OCI-LY3 (cell line): ENCODE results near the gene GPR31.
"Not testable (repeated sequence)": the region's sequence is repeated elsewhere in the genome, so short reads cannot be mapped to it uniquely, and the experiment has no call there.

Experiments
- H2AFZ ChIP-seq: fragments of 200-600, 300-600 bp; shearing (Covaris generic); 2 replicates; pipeline ENCODE4 v1.6.0; 2014; ENCODE audit warnings: antibody characterized with exemption, low read depth, low read length
- H3K27ac ChIP-seq: fragments of 200-600, 300-600 bp; sonication (generic); 2 replicates; pipeline ENCODE4 v1.5.1; 2014; ENCODE audit warnings: mild to moderate bottlenecking, low read length, moderate library complexity, mixed read lengths
- H3K27me3 ChIP-seq: fragments of 200-600, 300-600 bp; sonication (generic); 2 replicates; pipeline ENCODE4 v1.6.1; 2014; ENCODE audit warnings: low read depth, low read length, mixed read lengths
- H3K36me3 ChIP-seq: fragments of 200-600, 300-600 bp; sonication (generic); replicated peaks from 2 replicates; pipeline ENCODE3; 2014; ENCODE audit warnings: low read depth, low read length, mixed read lengths
- H3K4me1 ChIP-seq: fragments of 300-600, 200-600 bp; sonication (generic); 2 replicates; pipeline ENCODE4 v1.6.1; 2014; ENCODE audit warnings: low read length, mixed read lengths
- H3K4me2 ChIP-seq: fragments of 200-600, 300-600 bp; sonication (generic); 2 replicates; pipeline ENCODE4 v1.6.1; 2014; ENCODE audit warnings: low read length, mixed read lengths
- H3K4me3 ChIP-seq: fragments of 300-600, 200-600 bp; sonication (generic); 2 replicates; pipeline ENCODE4 v1.5.1; 2014; ENCODE audit warnings: antibody characterized with exemption, mild to moderate bottlenecking, low read length, moderate library complexity
- H3K79me2 ChIP-seq: fragments of 300-600, 200-600 bp; shearing (Covaris generic); 2 replicates; pipeline ENCODE4 v1.6.1; 2014; ENCODE audit warnings: mild to moderate bottlenecking, low read length, mixed read lengths
- H3K9ac ChIP-seq: fragments of 300-600, 200-600 bp; shearing (Covaris generic); 2 replicates; pipeline ENCODE4 v1.6.0; 2014; ENCODE audit warnings: mild to moderate bottlenecking, low read length, moderate library complexity
- H3K9me3 ChIP-seq: fragments of 200-600, 300-600 bp; shearing (Covaris generic); 2 replicates; pipeline ENCODE4 v1.6.1; 2014; ENCODE audit warnings: low read length, mixed read lengths; ENCODE audit not compliant: insufficient read depth
- H4K20me1 ChIP-seq: fragments of 200-600, 300-600 bp; sonication (generic); 2 replicates; pipeline ENCODE4 v1.6.1; 2016; ENCODE audit warnings: low read length, mixed read lengths; ENCODE audit not compliant: insufficient read depth
- CTCF ChIP-seq: fragments of 200-600, 300-600 bp; sonication (generic); IDR thresholded peaks from 2 replicates; pipeline ENCODE4 v1.5.1; 2014; ENCODE audit warnings: antibody characterized with exemption, low read length, low read depth

Gene GPR31

GRCh38 chr6:167182913-167183314 lies 25.1 kb upstream of the GPR31 start:
- H3K4me3 ChIP-seq, H3K36me3 ChIP-seq, H3K4me1 ChIP-seq, H3K27ac ChIP-seq, H3K9ac ChIP-seq, H3K79me2 ChIP-seq, H3K9me3 ChIP-seq, H2AFZ ChIP-seq, H3K27me3 ChIP-seq, H4K20me1 ChIP-seq, H3K4me2 ChIP-seq: not testable (repeated sequence)
- TF ChIP-seq CTCF: peak; percentile 11; the same call in 1 of the 2 replicates

GRCh38 chr6:167181351-167181750 lies 23.6 kb upstream of the GPR31 start:
- H3K27ac ChIP-seq, H3K4me3 ChIP-seq, H4K20me1 ChIP-seq, H3K27me3 ChIP-seq, H2AFZ ChIP-seq, H3K9ac ChIP-seq, H3K4me2 ChIP-seq, H3K36me3 ChIP-seq, H3K4me1 ChIP-seq, H3K9me3 ChIP-seq, H3K79me2 ChIP-seq: not testable (repeated sequence)

GRCh38 chr6:167180086-167180485 lies 22.3 kb upstream of the GPR31 start:
- not testable (repeated sequence) for H4K20me1 ChIP-seq, H3K4me1 ChIP-seq, H3K4me3 ChIP-seq, H3K36me3 ChIP-seq, H3K27me3 ChIP-seq, H3K4me2 ChIP-seq, H3K79me2 ChIP-seq, H3K9ac ChIP-seq, H2AFZ ChIP-seq, H3K27ac ChIP-seq, H3K9me3 ChIP-seq

- H3K4me3 ChIP-seq, H3K4me1 ChIP-seq, H3K27ac ChIP-seq, H3K9ac ChIP-seq, H3K4me2 ChIP-seq, H3K9me3 ChIP-seq, H2AFZ ChIP-seq, H4K20me1 ChIP-seq, H3K79me2 ChIP-seq, H3K27me3 ChIP-seq, H3K36me3 ChIP-seq: not testable (repeated sequence)
Observed at GRCh38 chr6:167178896-167179655, 21.3 kb upstream of the GPR31 start.

GRCh38 chr6:167177271-167177670 lies 19.5 kb upstream of the GPR31 start:
- not testable (repeated sequence) for H3K9ac ChIP-seq, H3K27ac ChIP-seq, H3K4me2 ChIP-seq, H3K27me3 ChIP-seq, H3K36me3 ChIP-seq, H2AFZ ChIP-seq, H4K20me1 ChIP-seq, H3K4me3 ChIP-seq, H3K4me1 ChIP-seq, H3K79me2 ChIP-seq, H3K9me3 ChIP-seq

- H3K9ac ChIP-seq, H3K4me1 ChIP-seq, H2AFZ ChIP-seq, H3K4me3 ChIP-seq, H3K9me3 ChIP-seq, H3K4me2 ChIP-seq, H3K27ac ChIP-seq, H3K36me3 ChIP-seq, H4K20me1 ChIP-seq, H3K27me3 ChIP-seq, H3K79me2 ChIP-seq: not testable (repeated sequence)
Observed at GRCh38 chr6:167172011-167172410, 14.2 kb upstream of the GPR31 start.

- not testable (repeated sequence) for H3K27me3 ChIP-seq, H3K9ac ChIP-seq, H3K27ac ChIP-seq, H3K4me2 ChIP-seq, H4K20me1 ChIP-seq, H3K9me3 ChIP-seq, H3K4me3 ChIP-seq, H3K36me3 ChIP-seq, H3K79me2 ChIP-seq, H2AFZ ChIP-seq, H3K4me1 ChIP-seq
Observed at GRCh38 chr6:167171300-167171699, 13.5 kb upstream of the GPR31 start.

GRCh38 chr6:167169867-167170266 lies 12.1 kb upstream of the GPR31 start:
- H3K27ac ChIP-seq, H3K27me3 ChIP-seq, H3K36me3 ChIP-seq, H3K79me2 ChIP-seq, H3K4me2 ChIP-seq, H4K20me1 ChIP-seq, H3K4me1 ChIP-seq, H3K4me3 ChIP-seq, H2AFZ ChIP-seq, H3K9me3 ChIP-seq, H3K9ac ChIP-seq: not testable (repeated sequence)

- not testable (repeated sequence) for H2AFZ ChIP-seq, H3K4me2 ChIP-seq, H3K36me3 ChIP-seq, H3K27me3 ChIP-seq, H3K79me2 ChIP-seq, H3K4me3 ChIP-seq, H3K4me1 ChIP-seq, H3K27ac ChIP-seq, H4K20me1 ChIP-seq, H3K9ac ChIP-seq, H3K9me3 ChIP-seq
Observed at GRCh38 chr6:167168296-167168695, 10.5 kb upstream of the GPR31 start.
